ENCODE measurements around the gene AMZ1.
"Not testable (repeated sequence)": the region's sequence is repeated elsewhere in the genome, so short reads cannot be mapped to it uniquely, and the experiment has no call there.

Gene AMZ1

GRCh38 chr7:2666588-2667250, 21.3 kb upstream of the AMZ1 start:
- H3K4me3 ChIP-seq (ENCODE audit: low read depth, low read length) = no peak overlapping the region

DNA sequence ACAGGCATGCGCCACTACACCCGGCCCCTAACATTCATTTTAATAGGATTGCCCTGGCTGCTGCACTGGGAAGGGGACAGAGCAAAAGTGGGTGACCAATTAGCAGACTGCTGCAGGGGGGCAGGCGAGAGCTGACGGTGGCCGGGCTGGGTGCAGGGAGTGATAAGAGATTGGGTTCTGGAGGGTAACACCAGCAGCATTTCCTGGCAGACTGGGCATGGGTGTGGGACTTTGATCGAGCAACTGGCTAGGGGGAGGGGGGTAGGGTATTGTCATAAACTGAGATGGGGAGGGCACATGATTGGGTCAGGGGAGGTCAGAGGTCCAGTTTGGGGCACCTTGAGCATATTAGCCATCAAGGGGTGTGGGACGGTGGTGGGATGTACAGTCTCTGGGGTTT, 20.2 kb upstream of the AMZ1 start:
- H3K4me3 ChIP-seq (ENCODE audit: low read depth, low read length) = no peak overlapping the region

- H3K4me3 ChIP-seq (ENCODE audit: low read depth, low read length) = no peak overlapping the region
These were observed 19.6 kb upstream of the AMZ1 start for GRCh38 chr7:2668401-2668800.

DNA sequence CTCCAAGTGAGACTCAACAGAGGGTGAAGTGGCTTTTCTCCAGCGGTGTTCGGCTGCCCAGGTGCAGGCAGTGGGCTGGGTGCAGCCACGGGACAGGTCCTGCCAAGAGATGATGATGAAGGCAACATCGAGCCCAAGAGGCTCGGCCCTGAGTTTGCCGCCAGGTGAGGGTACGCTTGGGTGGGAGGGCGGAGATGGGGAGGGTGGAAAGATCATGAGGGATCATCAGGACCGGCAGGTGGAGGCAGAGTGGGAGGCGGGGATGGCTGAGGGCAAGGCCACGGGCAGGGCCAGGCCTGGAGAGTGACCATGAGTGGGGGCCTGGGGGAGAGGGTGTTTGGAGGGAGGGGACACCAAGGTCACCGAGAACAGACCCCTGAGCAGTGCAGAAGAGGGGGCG, 17.8 kb upstream of the AMZ1 start:
- H3K4me3 ChIP-seq (ENCODE audit: low read depth, low read length) = no peak overlapping the region

DNA sequence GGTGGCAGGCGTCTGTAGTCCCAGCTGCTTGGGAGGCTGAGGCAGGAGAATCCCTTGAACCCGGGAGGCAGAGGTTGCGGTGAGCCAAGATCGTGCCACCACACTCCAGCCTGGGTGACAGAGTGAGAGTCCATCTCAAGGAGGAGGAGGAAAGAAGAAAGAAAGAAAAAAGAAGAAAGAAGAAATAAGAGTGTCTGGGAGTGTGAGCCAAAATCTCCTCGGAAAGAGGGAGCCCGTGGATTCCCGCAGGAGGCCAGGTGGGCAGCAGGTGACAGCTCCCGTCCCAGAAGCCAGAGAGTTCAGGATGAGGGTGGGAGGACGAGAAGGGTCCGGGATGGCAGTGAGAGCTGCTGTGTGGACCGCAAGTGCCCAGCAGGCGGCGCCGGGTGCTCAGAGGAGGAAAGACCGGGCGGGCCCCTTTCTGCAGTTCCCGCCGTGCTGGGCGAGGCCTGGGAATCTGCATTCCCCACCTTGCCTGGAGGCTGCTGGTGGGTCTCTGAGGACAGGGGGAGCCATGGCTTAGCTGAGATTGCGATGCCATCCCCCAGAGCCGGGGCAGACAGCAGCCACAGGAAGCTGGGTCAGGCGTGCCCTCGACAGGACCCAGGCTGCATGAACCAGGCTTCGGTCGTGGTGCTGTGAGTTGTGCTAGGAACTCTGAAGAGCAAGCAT, 17.1 kb upstream of the AMZ1 start:
- no peak overlapping the region for H3K4me3 ChIP-seq (ENCODE audit: low read depth, low read length)

DNA sequence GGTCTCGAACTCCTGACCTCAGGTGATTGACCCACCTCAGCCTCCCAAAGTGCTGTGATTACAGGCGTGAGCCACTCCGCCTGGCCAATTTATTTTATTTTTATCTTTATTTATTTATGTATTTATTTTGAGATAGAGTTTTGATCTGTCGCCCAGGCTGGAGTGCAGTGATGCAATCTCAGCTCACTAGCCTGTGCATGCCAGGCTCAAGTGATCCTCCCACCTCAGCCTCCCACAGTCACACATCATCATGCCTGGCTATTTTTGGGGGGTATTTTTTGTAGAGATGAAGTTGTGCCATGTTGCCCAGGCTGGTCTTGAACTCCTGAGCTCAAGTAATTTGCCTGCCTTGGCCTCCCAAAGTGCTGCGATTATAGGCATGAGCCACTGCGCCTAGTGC, 14.8 kb upstream of the AMZ1 start:
- H3K4me3 ChIP-seq (ENCODE audit: low read depth, low read length) = not testable (repeated sequence)

GRCh38 chr7:2673934-2674333, 14.1 kb upstream of the AMZ1 start:
- H3K4me3 ChIP-seq (ENCODE audit: low read depth, low read length) = no peak overlapping the region

GRCh38 chr7:2675256-2675764, 12.7 kb upstream of the AMZ1 start:
- H3K4me3 ChIP-seq (ENCODE audit: low read depth, low read length) = no peak overlapping the region

- H3K4me3 ChIP-seq (ENCODE audit: low read depth, low read length) = not testable (repeated sequence)
These were observed 11.4 kb upstream of the AMZ1 start for GRCh38 chr7:2676576-2676975.

- not testable (repeated sequence) for H3K4me3 ChIP-seq (ENCODE audit: low read depth, low read length)
These were observed 9.5 kb upstream of the AMZ1 start for GRCh38 chr7:2678454-2678853.

DNA sequence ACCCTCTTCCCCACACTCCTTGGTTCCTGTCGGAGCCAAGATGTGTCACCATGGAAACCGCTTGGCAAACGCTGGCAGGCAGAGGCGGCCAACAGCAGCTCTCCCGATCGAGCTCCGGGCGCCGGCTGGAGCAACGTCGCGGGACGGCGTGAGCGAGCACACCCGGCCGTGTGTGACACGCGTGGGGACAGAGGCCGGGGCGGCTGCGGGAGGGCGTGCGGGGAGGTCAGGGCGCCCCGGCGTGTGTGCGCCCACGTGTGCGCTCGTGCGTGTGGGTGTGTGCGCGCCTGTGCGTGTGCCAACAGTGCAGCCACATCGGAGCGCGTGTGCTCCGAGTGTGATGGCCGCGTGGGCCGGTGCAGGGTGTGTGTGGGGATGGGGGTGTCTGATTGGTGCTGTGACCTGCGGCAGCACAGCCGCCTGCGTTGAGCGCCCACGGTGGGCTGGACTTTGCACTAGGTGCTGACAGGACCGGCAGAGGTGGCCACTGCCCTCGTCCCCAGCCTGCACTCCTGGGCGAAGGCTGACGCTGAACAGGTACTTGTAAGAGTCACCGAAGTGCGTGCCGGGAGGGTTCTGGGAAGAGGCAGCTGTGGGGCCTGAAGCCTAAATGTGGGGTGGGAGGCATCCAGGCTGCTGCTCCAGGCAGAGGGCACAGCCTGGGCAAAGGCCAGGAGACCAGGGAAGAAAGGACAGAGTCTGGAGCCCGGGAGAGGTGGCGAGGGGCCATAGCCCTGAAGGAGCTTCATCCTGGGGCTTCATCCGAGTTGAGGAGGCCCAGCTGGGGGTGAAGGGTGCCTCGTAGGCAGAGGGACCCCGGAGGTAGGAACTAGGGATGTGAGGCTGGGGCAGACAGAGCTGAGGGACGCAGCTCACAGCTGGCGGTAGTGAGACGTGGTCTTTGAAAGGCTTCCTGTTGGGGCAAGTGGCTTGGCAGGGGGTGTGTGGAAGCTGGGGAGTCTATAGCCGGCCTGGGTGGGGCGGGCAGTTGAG, 8.6 kb upstream of the AMZ1 start:
- H3K4me3 ChIP-seq (ENCODE audit: low read depth, low read length) = not testable (repeated sequence)

DNA sequence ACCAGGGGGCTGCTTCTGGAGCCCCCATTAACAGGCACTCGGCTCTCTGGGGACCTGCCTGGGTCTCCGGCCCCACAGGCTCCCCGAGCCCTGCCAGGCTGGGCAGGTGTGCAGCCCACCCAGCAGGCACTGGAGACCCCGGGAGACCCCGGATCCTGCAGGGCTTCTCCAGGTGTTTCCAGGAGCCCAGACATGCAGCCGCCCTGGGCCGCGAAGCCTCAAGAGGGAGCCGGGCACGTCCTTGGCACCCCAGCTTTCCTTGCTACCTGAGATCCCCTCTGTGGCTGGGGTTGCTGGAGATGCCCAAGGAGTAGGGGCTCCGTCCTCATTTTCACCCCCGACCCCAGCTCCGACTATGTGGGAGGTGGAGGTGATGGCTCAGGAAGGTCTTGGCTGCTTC, 7.7 kb upstream of the AMZ1 start:
- no peak overlapping the region for H3K4me3 ChIP-seq (ENCODE audit: low read depth, low read length)

DNA sequence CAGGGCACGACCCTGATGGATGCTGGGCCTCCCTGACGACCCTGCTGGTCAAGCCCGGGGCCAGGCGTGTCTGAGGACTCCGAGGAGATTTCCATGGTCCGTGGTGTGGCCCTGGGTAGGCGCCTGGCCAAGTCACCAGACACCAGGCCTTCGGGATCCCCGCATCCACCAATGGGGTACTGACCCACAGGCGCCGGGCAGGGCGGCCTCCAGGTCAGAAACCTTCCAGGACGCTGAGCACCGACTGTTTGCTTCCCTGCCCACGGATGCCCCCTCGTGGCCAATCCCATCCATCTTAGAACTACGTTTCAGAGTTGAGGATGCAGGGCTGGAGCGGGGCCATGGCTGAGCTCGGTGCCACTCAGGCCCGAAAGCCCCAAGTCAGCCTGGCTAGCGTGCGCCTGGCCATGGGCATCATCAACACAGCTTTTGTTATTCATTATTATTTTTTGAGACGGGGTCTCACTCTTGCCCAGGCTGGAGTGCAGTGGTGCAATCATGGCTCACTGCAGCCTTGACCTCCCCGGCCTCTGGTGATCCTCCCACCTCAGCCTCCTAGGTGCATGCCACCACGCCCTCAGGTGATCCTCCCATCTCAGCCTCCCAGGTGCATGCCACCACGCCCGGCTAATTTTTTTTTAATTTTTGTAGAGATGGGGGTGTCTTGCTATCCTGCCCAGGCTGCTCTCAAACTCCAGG, 7.1 kb upstream of the AMZ1 start:
- H3K4me3 ChIP-seq (ENCODE audit: low read depth, low read length) = no peak overlapping the region

DNA sequence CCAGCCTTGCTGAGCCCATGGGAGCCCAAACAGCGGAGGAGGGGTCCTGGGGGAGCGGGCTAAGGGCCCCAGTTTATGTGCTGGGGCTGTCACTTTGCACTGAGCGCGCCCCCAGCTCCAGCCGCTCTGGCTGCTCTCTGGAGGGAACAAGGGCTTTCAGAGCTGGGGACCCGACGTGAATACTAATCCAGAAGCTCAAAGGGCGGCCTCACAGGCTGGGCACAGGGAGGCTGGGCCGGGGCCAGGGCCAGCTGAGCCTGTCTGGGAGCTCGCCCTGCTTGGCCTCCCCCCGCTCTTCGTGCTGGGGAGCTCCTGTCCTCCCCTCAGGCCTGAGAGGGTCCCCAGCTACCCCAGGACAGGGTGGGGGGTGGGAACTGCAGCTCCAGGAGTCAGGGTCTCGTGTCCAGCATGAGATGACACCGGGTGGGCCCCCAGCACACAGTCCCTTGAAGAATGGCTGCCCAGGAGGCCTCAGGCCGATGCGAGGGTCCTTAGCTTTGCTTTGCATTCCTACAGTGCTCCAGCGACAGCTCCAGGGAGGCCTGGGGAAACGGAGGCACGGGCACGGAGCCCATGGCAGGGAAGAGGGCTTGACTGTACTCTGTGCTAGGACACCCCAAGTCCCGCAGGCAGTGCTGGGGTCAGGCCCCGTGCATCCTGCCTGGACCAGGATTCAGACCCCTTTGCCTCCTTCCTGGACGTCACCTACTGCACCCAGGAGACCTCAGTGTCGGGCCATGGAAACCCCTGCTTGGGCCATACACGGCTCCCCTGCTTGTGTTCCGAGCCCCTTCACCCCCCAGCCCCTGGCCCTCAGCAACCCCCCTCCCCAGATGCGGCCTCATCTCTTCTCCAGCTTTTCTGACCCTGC, 5.8 kb upstream of the AMZ1 start:
- H3K4me3 ChIP-seq (ENCODE audit: low read depth, low read length) = no peak overlapping the region

GRCh38 chr7:2684501-2684900, 3.5 kb upstream of the AMZ1 start:
- H3K4me3 ChIP-seq (ENCODE audit: low read depth, low read length) = no peak overlapping the region

DNA sequence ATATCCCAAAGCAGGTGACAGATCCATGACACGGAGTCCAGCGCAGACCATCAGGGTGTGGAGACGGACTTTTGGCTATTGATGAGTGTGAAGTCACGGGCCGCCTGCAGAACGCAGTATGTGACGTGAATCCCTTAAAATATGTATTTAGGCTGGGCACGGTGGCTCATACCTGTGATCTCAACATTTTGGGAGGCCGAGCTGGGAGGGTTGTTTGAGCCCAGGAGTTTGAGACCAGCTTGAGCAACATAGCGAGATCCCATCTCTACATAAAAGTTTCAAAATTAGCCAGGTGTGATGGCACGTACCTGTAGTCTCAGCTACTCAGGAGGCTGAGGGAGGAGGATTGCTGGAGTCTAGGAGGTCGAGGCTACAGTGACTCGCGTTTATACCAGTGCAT, 1.9 kb upstream of the AMZ1 start:
- no peak overlapping the region for H3K4me3 ChIP-seq (ENCODE audit: low read depth, low read length)

DNA sequence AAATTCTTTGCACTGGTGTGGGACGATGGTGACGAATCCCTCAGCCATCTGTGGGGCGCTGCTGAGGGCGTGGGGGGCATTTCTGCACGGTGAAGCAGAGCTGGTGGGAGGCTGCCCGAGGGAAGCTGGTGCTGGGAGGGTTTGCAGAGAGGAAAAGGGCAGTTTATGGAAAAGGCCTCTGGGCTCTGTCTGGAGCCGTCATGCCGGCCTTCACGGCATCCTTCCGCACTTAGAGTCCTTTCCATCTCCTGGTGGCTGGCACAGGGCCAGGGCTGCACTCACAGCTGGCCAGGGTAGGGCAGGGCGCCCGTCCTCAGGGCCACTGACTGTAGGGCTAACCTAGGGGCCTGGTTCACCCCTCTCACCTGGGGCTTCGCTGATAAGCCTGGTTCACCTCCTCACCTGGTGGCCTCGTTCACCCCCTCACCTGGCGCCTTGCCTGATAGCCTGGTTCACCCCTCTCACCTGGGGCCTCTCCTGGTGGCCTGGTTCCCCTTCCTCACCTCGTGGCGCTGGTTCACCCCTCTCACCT, 598 bp upstream of the AMZ1 start:
- no peak overlapping the region for H3K4me3 ChIP-seq (ENCODE audit: low read depth, low read length)

DNA sequence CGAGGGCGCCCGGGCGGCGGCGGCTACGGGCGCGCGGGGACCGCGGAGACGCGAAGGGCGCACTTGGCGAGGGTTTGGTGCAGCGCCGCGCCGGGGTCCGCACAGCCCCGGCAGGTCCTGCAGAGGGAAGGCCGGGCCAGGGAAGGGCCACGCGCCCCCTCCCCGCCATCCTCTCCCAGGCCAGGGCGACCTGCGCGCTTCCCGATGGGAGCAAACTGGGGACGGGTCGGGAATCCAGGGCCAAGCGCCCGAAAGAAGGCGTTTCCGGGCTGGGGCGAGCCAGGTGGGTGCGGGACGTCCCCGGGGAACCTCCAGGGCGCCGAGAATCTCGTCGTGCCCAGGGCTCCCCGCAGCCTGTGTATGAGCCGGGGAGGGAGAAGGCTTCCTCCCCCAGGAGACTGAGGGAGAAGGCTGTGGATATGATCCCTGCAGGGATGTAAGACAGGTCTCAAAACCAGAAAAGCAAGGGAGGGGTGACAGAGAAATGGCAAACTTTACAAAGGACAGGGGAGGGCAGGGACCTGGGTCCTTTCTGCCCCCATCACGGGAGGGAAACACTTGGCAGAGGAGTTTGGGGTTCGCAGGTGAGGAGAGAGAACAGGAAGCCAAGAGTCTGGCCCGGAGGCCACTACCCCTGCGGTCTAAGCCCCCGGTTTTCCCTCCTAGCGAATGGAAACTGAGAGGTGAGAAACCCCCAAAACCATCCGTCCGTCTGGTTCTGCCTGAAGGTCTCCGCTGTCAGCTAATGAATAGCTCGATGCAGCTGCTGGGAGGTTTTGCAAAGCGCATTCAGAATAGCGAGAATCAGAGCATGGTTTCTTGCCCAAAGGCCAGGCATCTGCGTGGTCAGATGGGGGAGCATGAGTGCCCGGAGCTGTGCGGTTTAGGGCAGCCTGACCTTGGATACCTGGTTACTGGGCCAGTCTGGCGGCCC, 674 bp downstream of the AMZ1 start:
- H3K4me3 ChIP-seq (ENCODE audit: low read depth, low read length) = peak overlapping the region; percentile 30
